ENCODE results near the gene EIF6. TPM values are rescaled to one million over a fixed set of nuclear protein-coding genes. Genes with fewer than 3 reads are reported as not detected.

The EIF6 gene
- total and polyA plus RNA-seq, 2 of the 8 experiments (the other 6 are each of a cell fraction or from before 2014, with no cell fraction given) = 184 to 319 TPM

- TF ChIP-seq SIX5 (IDR thresholded peaks at IDR 0.05; ENCODE audit: low read depth, low read length) (no peak), SIN3A (conservative IDR thresholded peaks at IDR 0.05 in 1 of 2, IDR thresholded peaks at IDR 0.05 in 1 of 2; ENCODE audit: low read depth in 1 of 2, low read length in 2 of 2) (no peak), TBP (IDR thresholded peaks at IDR 0.05; ENCODE audit: low read depth, low read length) (no peak), TAF1 (IDR thresholded peaks at IDR 0.05; ENCODE audit: low read depth, low read length) (no peak), RBBP5 (IDR thresholded peaks at IDR 0.05; ENCODE audit: borderline replicate concordance, low read depth, low read length) (no peak), CHD2 (IDR thresholded peaks at IDR 0.05; ENCODE audit: low read length) (no peak), EZH2 (IDR thresholded peaks at IDR 0.05; ENCODE audit: low read depth, low read length, severe bottlenecking) (no peak)
Observed at GRCh38 chr20:35260426-35260825, 24.1 kb downstream of the EIF6 start (continued).

All from H1 (cell line).